HG02763 (cell line): ENCODE results near the gene OR4A47.
"Not testable (repeated sequence)": the region's sequence is repeated elsewhere in the genome, so short reads cannot be mapped to it uniquely, and the experiment has no call there.

ENCODE experiments used
- ATAC-seq: cut with Tn5 transposase; IDR thresholded peaks from one replicate; pipeline ENCODE4 v1.9.1; 2021; ENCODE audit warnings: mild to moderate bottlenecking, moderate library complexity; ENCODE audit not compliant: unreplicated experiment

Gene OR4A47, protein sequence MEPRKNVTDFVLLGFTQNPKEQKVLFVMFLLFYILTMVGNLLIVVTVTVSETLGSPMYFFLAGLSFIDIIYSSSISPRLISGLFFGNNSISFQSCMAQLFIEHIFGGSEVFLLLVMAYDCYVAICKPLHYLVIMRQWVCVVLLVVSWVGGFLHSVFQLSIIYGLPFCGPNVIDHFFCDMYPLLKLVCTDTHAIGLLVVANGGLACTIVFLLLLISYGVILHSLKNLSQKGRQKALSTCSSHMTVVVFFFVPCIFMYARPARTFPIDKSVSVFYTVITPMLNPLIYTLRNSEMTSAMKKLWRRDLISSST

DNA sequence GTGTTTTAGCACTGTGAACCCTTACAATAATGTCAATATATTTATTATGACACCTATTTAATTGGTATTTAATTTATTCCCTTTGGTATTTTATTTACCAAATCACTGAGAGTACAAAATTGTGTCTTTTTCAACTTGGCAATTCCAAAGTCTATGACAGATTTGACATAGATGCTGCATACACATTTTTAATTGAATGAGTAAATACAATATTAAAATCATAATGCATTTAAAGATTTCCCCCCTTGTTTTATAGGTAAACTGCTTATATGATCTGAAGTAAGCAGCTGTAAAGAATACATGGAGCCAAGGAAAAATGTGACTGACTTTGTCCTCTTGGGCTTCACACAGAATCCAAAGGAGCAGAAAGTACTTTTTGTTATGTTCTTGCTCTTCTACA, at the start of gene OR4A47:
OR4A47 (plus strand) TSS at position 301 of the 400 bp plus-strand sequence; CDS start at position 301, 0 bp downstream.
- ATAC-seq: not testable (repeated sequence)

DNA sequence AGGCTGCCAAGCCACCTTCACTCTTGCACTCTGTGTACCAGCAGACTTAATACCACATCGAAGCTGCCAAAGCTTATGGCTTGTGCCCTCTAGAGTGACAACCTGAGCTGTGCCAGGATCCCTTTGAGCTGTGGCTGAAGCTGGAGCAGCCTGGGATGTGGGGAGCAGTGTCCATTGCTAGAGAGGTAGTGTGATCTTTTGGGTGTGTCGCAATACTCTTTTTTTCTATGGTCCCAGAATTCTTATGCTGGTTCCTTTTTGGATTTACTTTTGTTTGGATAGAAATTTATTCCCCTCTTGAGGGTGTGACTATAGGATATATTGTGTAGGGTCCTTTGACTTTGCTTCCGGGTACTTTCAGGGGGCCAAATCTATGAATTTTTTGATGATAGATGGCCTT, 32.7 kb upstream of the OR4A47 start:
- not testable (repeated sequence) for ATAC-seq

DNA sequence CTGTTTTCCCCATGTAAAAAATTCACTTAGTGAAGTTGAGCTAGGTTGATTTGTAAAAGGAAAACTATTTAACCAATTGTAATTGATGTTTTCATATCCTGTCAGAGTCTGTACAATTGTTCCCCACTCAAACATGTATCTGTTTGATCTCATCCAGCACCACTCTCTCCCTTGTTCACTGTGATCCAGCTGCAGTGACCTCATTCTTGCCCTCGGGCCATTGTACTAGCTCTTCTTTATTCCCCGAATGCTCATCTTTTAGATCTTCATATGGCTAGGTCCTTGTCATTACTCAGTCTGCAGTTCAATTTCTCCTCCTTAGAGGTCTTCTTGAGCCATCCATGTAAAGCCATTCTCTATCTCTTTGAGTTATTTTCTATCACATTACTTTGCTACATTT, 14.6 kb upstream of the OR4A47 start:
- ATAC-seq: not testable (repeated sequence)

DNA sequence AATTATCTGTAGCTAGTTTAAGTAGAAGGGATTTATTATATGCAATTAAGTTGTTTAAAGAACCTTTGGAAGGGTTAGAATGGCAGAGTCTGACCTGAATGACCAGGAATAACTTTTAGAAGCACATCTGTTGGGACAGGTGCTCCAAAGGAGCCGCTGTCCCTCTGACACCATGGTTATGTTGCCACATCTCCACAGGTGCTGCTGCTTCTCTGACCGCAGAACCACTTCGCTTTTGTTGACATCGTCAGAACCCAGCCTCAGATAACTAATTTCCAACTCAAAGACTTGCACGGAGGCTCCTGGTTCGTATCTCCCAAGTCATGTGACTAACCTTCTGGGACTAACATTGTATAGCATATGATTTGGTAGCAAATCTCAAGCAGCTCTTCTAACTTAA, 13.9 kb upstream of the OR4A47 start:
- ATAC-seq: not testable (repeated sequence)

DNA sequence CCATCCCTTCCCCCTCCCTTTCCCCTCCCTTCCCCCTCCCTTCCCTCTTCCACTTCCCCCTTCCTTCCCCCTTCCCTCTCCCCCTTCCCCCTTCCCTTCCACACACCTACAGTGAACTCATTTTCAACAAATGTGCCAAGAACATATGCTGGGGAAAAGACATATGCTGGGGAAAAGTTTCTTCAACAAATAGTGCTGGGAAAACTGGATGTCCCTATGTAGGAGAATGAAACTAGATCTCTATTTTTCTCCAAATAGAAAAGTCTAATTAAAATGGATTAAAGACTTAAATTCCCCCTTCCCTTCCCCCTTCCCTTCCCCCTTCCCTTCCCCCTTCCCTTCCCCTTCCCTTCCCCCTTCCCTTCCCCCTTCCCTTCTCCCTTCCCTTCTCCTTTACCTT, 17.6 kb downstream of the OR4A47 start:
- not testable (repeated sequence) for ATAC-seq

DNA sequence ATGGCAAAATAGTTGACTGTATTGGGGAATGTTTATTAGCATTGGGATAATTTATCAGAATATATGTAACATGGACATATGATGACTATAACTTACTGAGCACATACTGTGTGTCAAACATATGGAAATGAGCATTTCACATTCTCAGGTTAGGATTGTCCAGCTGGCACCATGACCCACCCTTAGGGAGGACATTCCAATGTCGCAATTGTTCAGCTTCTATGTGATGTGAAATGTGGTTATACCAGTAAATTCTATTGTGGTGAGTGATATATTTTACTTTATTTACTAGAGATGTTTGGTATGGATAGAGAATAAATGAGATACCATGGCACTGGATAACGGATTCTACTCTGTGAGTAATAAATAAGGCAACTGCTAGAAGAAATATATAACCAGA, 50.4 kb downstream of the OR4A47 start:
- no peak for ATAC-seq
